HG02642 (cell line): ENCODE data around the gene PTPRQ.
"Not testable (repeated sequence)": the region's sequence is repeated elsewhere in the genome, so short reads cannot be mapped to it uniquely, and the experiment has no call there.

Source experiments
- ATAC-seq: cut with Tn5 transposase; IDR thresholded peaks from one replicate; pipeline ENCODE4 v1.9.1; 2021; ENCODE audit warnings: mild to moderate bottlenecking; ENCODE audit not compliant: unreplicated experiment, poor library complexity

Gene PTPRQ

GRCh38 chr12:80461851-80462250 is 17.8 kb downstream of the PTPRQ start:
- ATAC-seq = not testable (repeated sequence)

- ATAC-seq = no peak
Observed at GRCh38 chr12:80469681-80470080, 25.6 kb downstream of the PTPRQ start.

GRCh38 chr12:80470403-80470802 is 26.4 kb downstream of the PTPRQ start:
- no peak for ATAC-seq

GRCh38 chr12:80472236-80472635 is 28.2 kb downstream of the PTPRQ start:
- ATAC-seq = no peak

- no peak for ATAC-seq
Observed at GRCh38 chr12:80472911-80473500, 29.0 kb downstream of the PTPRQ start.

GRCh38 chr12:80477521-80478145 is 33.6 kb downstream of the PTPRQ start:
- ATAC-seq = not testable (repeated sequence)

GRCh38 chr12:80484746-80485145 is 40.7 kb downstream of the PTPRQ start:
- ATAC-seq = no peak

GRCh38 chr12:80485222-80485987 is 41.4 kb downstream of the PTPRQ start:
- peak; percentile 74 for ATAC-seq

GRCh38 chr12:80490329-80490728 is 46.3 kb downstream of the PTPRQ start:
- no peak for ATAC-seq

- no peak for ATAC-seq
Observed at GRCh38 chr12:80491166-80491565, 47.1 kb downstream of the PTPRQ start.

- no peak for ATAC-seq
Observed at GRCh38 chr12:80493466-80493865, 49.4 kb downstream of the PTPRQ start.

- no peak for ATAC-seq
Observed at GRCh38 chr12:80494836-80495235, 50.8 kb downstream of the PTPRQ start.

GRCh38 chr12:80498059-80498728 is 54.2 kb downstream of the PTPRQ start:
- no peak for ATAC-seq

GRCh38 chr12:80504389-80505163 is 60.5 kb downstream of the PTPRQ start:
- peak; percentile 76 for ATAC-seq

GRCh38 chr12:80509781-80510556 is 65.9 kb downstream of the PTPRQ start:
- ATAC-seq = no peak

- no peak for ATAC-seq
Observed at GRCh38 chr12:80512781-80513180, 68.7 kb downstream of the PTPRQ start.

GRCh38 chr12:80513211-80513610 is 69.2 kb downstream of the PTPRQ start:
- no peak for ATAC-seq

- ATAC-seq = no peak
Observed at GRCh38 chr12:80517655-80518054, 73.6 kb downstream of the PTPRQ start.

- ATAC-seq = no peak
Observed at GRCh38 chr12:80531646-80532045, 87.6 kb downstream of the PTPRQ start.

- ATAC-seq = no peak
Observed at GRCh38 chr12:80539029-80539428, 95.0 kb downstream of the PTPRQ start.
